Endodermal cell (in vitro differentiated cells): ENCODE results near the gene SCN3A. TPM values are rescaled to one million over a fixed set of nuclear protein-coding genes. Genes with fewer than 3 reads are reported as not detected.
A peak's percentile ranks its signal among the peaks of the same experiment; 100 is the strongest.

Experiments
- DNase-seq: peaks from one replicate; pipeline ENCODE4 v3.0.0-alpha.2; 2017
- H3K27ac ChIP-seq: 2 replicates; pipeline ENCODE4 v1.5.1; 2013; ENCODE audit warnings: mild to moderate bottlenecking, low read depth, low read length, moderate library complexity
- H3K27me3 ChIP-seq: 2 replicates; pipeline ENCODE4 v1.6.1; 2013; ENCODE audit warnings: mild to moderate bottlenecking, low read length, moderate library complexity; ENCODE audit not compliant: insufficient read depth, control insufficient read depth, poor library complexity, severe bottlenecking
- H3K36me3 ChIP-seq: 2 replicates; pipeline ENCODE4 v1.7.0; 2013; ENCODE audit warnings: mild to moderate bottlenecking, low read length, moderate library complexity; ENCODE audit not compliant: control insufficient read depth, insufficient read depth
- H3K4me1 ChIP-seq: one replicate; pipeline ENCODE4 v1.7.0; 2013; ENCODE audit warnings: low read length; ENCODE audit not compliant: control insufficient read depth, insufficient read depth
- H3K4me3 ChIP-seq: 2 replicates; pipeline ENCODE4 v1.5.1; 2013; ENCODE audit warnings: mild to moderate bottlenecking, low read length, moderate library complexity
- H3K9ac ChIP-seq: 2 replicates; pipeline ENCODE4 v1.6.1; 2013; ENCODE audit warnings: mild to moderate bottlenecking, low read length, moderate library complexity; ENCODE audit not compliant: poor library complexity, severe bottlenecking; ENCODE audit errors: extremely low read depth
- H3K9me3 ChIP-seq: 2 replicates; pipeline ENCODE4 v1.6.1; 2013; ENCODE audit warnings: mild to moderate bottlenecking, low read length, moderate library complexity; ENCODE audit not compliant: control insufficient read depth
- H3K27ac Mint-ChIP-seq: 2 replicates; pipeline ENCODE4 v1.8.0; 2020; ENCODE audit warnings: mixed read lengths
- H3K27me3 Mint-ChIP-seq: 2 replicates; pipeline ENCODE4 v1.8.0; 2021; ENCODE audit warnings: mild to moderate bottlenecking, mixed read lengths; ENCODE audit not compliant: insufficient read depth
- H3K36me3 Mint-ChIP-seq: 2 replicates; pipeline ENCODE4 v1.8.0; 2020; ENCODE audit warnings: low read depth, mixed read lengths
- H3K4me1 Mint-ChIP-seq: 2 replicates; pipeline ENCODE4 v1.8.0; 2020; ENCODE audit warnings: mixed read lengths
- H3K4me3 Mint-ChIP-seq: 2 replicates; pipeline ENCODE4 v1.8.0; 2020; ENCODE audit warnings: mild to moderate bottlenecking, moderate library complexity, mixed read lengths
- H3K9me3 Mint-ChIP-seq: 2 replicates; pipeline ENCODE4 v1.8.0; 2020; ENCODE audit warnings: mild to moderate bottlenecking, mixed read lengths
- CTCF ChIP-seq: fragments of 200-600 bp; sonication (generic); conservative IDR thresholded peaks from 2 replicates; pipeline ENCODE4 v1.5.0; 2021; ENCODE audit warnings: antibody characterized with exemption, mild to moderate bottlenecking
- WGBS, 2 experiments: methylation state at CpG; one replicate each; pipeline versions ENCODE4 v1.1.5 to v1.1.7; 2013; ENCODE audit warnings: missing lambda C conversion rate in 2 of 2, mixed read lengths in 1 of 2; ENCODE audit not compliant: insufficient coverage in 1 of 2, insufficient read length in 1 of 2; 5-methylcytosine and 5-hydroxymethylcytosine counted together
- total RNA-seq, 2 donors: library from RNA; stranded (reverse); fragmentation: NEBNext Ultra II Directional in 1 of 2; extraction: Animal tissue kit (Norgen Biotek cat#: 25700) in 1 of 2; gene quantifications; 2 replicates in 1 of 2; 3 replicates in 1 of 2; pipeline ENCODE4 v1.2.1, GENCODE V29; 2021

Gene SCN3A
- total RNA-seq, 2 donors from 2014 or later: 0.09 to 0.24 TPM

- WGBS, 2 experiments: 95 to 100% methylated on average over 2 of the region's 2 CpGs
- no peak overlapping the region for H3K4me3 ChIP-seq
- Mint-ChIP-seq H3K4me1 (no peaks in the 10 kb centered on the region), H3K27me3 (no peaks in the 10 kb centered on the region), H3K27ac (no peak overlapping the region), H3K9me3 (no peaks in the 10 kb centered on the region), H3K4me3 (no peak overlapping the region), H3K36me3 (no peaks in the 10 kb centered on the region)
- H3K9ac ChIP-seq: no peak overlapping the region
- no peaks in the 10 kb centered on the region for H3K27me3 ChIP-seq
- peak overlapping the region; percentile 7 for H3K27ac ChIP-seq
- H3K36me3 ChIP-seq: no peaks in the 10 kb centered on the region
- TF ChIP-seq CTCF: no peak
- DNase-seq: no peak
- no peaks in the 10 kb centered on the region for H3K9me3 ChIP-seq
- no peaks in the 10 kb centered on the region for H3K4me1 ChIP-seq
Measured at GRCh38 chr2:165182029-165182428, 21.8 kb downstream of the SCN3A start.

- no peak overlapping the region for H3K27ac Mint-ChIP-seq
- Histone ChIP-seq H3K27me3 (no peaks in the 10 kb centered on the region), H3K9ac (no peak overlapping the region), H3K27ac (no peak overlapping the region), H3K9me3 (no peaks in the 10 kb centered on the region), H3K36me3 (no peaks in the 10 kb centered on the region), H3K4me1 (no peaks in the 10 kb centered on the region), H3K4me3 (no peak overlapping the region)
- WGBS, 2 experiments: 88 to 96% methylated on average over 1 of the region's 2 CpGs
- no peaks in the 10 kb centered on the region for H3K36me3 Mint-ChIP-seq
- H3K9me3 Mint-ChIP-seq: no peaks in the 10 kb centered on the region
- H3K27me3 Mint-ChIP-seq: no peaks in the 10 kb centered on the region
- no peak for DNase-seq
- H3K4me3 Mint-ChIP-seq: no peak overlapping the region
- no peak for TF ChIP-seq CTCF
- no peaks in the 10 kb centered on the region for H3K4me1 Mint-ChIP-seq
Measured at GRCh38 chr2:165176780-165177179, 27.1 kb downstream of the SCN3A start.

GRCh38 chr2:165173215-165173614 lies 30.6 kb downstream of the SCN3A start:
- no peak for DNase-seq
- no peaks in the 10 kb centered on the region for H3K4me1 Mint-ChIP-seq
- H3K27me3 Mint-ChIP-seq: no peaks in the 10 kb centered on the region
- no peaks in the 10 kb centered on the region for H3K9me3 Mint-ChIP-seq
- H3K36me3 ChIP-seq: no peaks in the 10 kb centered on the region
- TF ChIP-seq CTCF: no peak
- no peak overlapping the region for H3K27ac ChIP-seq
- no peaks in the 10 kb centered on the region for H3K4me1 ChIP-seq
- H3K4me3 Mint-ChIP-seq: no peak overlapping the region
- no peaks in the 10 kb centered on the region for H3K27me3 ChIP-seq
- no peak overlapping the region for H3K4me3 ChIP-seq
- H3K9me3 ChIP-seq: no peaks in the 10 kb centered on the region
- no peaks in the 10 kb centered on the region for H3K36me3 Mint-ChIP-seq
- H3K9ac ChIP-seq: no peak overlapping the region
- H3K27ac Mint-ChIP-seq: no peak overlapping the region
- 90% methylated on average over 1 of the region's 1 CpG; no CpG with 5 or more reads in 1 of the 2 experiments for WGBS, 2 experiments
